GM18498 (cell line): ENCODE data around the gene UGT1A1.

Experiments
- ATAC-seq: cut with Tn5 transposase; IDR thresholded peaks from one replicate; pipeline ENCODE4 v1.9.1; 2021; ENCODE audit warnings: mild to moderate bottlenecking, moderate library complexity; ENCODE audit not compliant: unreplicated experiment

The UGT1A1 gene

GRCh38 chr2:233794128-233794658, 34.1 kb downstream of the UGT1A1 start:
- ATAC-seq, result no peak

GRCh38 chr2:233795735-233796171, 35.7 kb downstream of the UGT1A1 start:
- no peak for ATAC-seq

GRCh38 chr2:233796254-233796653, 36.2 kb downstream of the UGT1A1 start:
- ATAC-seq, result no peak

- ATAC-seq, result no peak
These were observed 38.4 kb downstream of the UGT1A1 start for GRCh38 chr2:233798335-233799086.

- no peak for ATAC-seq
These were observed 39.1 kb downstream of the UGT1A1 start for GRCh38 chr2:233799087-233799665.

- ATAC-seq, result no peak
These were observed 39.6 kb downstream of the UGT1A1 start for GRCh38 chr2:233799716-233800115.

GRCh38 chr2:233800208-233800607, 40.1 kb downstream of the UGT1A1 start:
- ATAC-seq, result no peak

GRCh38 chr2:233801357-233802131, 41.5 kb downstream of the UGT1A1 start:
- ATAC-seq, result no peak

- ATAC-seq, result no peak
These were observed 42.2 kb downstream of the UGT1A1 start for GRCh38 chr2:233802132-233802815.

GRCh38 chr2:233803292-233803911, 43.3 kb downstream of the UGT1A1 start:
- ATAC-seq, result no peak

- ATAC-seq, result no peak
These were observed 43.9 kb downstream of the UGT1A1 start for GRCh38 chr2:233803994-233804393.

- ATAC-seq, result no peak
These were observed 47.3 kb downstream of the UGT1A1 start for GRCh38 chr2:233807215-233807865.

- no peak for ATAC-seq
These were observed 48.2 kb downstream of the UGT1A1 start for GRCh38 chr2:233807966-233808935.

GRCh38 chr2:233810385-233810784, 50.3 kb downstream of the UGT1A1 start:
- no peak for ATAC-seq

GRCh38 chr2:233811087-233811486, 51.0 kb downstream of the UGT1A1 start:
- no peak for ATAC-seq

- ATAC-seq, result no peak
These were observed 51.7 kb downstream of the UGT1A1 start for GRCh38 chr2:233811732-233812131.

GRCh38 chr2:233813236-233814055, 53.4 kb downstream of the UGT1A1 start:
- ATAC-seq, result no peak
